Measurements from ENCODE around the gene FGD4.
A peak's percentile ranks its signal among the peaks of the same experiment; 100 is the strongest.

FGD4 gene

DNA sequence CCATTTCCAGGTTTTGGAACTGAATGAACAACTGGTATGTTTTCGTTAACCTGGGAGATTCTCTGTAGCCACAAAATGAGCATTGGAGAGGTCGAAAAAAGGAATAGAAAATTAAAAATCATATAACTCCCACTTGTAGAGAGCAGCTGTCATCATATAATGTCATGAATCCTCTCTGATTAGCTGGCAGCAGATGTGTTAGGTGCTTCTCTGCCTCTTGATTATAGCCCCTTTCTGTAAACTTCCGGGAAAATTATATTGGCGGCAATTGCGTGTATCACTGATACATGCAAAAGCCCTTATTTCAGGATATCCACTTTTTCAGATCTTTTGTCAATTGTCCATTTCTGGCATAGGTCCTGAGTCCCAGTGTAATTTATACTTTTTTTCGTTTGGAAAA is 31.7 kb downstream of the FGD4 start:
- Mint-ChIP-seq H3K4me3 (no peak overlapping the region), H3K4me1 (no peaks in the 10 kb centered on the region), H3K27me3 (peaks cover 18 to 23% of the 10 kb centered on the region in 2 donors), H3K9me3 (peaks cover 20 to 23% of the 10 kb centered on the region in 2 donors), H3K36me3 (peaks cover 5 to 16% of the 10 kb centered on the region in 2 donors), H3K27ac (no peak overlapping the region)
- DNase-seq (no peak), ATAC-seq (replicated peaks) (no peak)

DNA sequence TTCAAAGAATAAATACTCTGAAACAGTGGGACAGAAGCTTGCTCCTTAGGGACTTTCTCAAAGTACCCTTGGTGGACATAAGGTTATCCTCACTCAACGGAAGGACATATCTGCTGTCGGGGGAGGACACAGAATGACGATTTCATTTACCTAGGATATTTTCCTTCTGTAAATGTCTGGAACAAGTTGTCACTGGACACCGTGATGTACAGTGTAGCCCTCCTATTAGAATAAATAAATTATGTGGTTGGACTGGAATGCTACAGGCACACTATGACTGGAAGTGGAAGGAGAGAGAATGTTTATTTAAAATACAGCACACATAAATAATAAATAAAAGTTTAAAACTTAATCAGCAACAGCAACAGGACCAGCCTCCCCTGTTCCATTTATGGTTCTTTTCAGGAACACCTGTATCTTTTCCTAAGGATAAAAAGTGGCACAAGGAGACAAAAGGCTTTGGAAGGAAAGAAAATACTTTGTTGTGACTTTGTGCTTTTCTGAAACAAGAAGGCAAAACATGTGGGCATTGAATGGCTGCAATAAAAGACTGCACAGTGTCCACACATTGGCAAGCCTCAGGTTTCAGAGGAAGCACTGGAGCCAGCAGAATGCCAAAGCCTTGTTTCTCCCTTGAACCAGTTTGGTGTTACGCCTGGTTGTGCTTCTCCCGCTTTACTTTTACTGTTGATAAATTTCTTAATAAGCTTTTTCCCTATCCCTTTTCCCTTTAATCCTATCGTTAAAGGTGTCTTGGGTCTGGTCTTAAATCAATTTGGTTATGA is 36.8 kb downstream of the FGD4 start:
- DNase-seq (no peak), ATAC-seq (replicated peaks) (no peak)
- H3K4me3 Mint-ChIP-seq = no peak overlapping the region

DNA sequence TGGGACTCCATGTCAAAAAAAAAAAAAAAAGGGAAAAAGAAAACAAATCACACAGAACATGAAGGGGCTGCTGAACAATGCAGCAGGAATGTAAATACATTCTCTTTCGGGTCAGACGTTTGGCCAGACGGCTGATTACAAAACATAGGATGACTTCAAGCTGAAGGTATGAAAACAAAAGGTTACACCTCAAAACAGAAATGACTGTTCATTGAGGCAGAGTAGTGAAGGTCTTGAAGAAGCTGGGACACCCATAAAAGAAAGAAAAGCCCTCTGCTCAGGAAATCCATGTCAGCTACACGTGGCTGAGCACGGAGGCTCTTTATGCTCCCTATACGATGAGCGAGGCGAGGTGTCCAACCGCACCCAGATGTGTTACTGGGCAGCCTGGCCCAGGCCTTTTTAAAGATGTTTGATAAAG is 37.7 kb downstream of the FGD4 start:
- no peaks in the 10 kb centered on the region for H3K4me1 Mint-ChIP-seq
- H3K9me3 Mint-ChIP-seq = no peaks in the 10 kb centered on the region
- no peak overlapping the region for H3K4me3 Mint-ChIP-seq
- ATAC-seq (replicated peaks) = no peak
- no peak overlapping the region for H3K27ac Mint-ChIP-seq
- no peaks in the 10 kb centered on the region for H3K27me3 Mint-ChIP-seq
- H3K36me3 Mint-ChIP-seq = no peaks in the 10 kb centered on the region
- DNase-seq = no peak

More for the DNA sequence above, 36.8 kb downstream of the FGD4 start:
- no peaks in the 10 kb centered on the region for H3K9me3 Mint-ChIP-seq
- H3K36me3 Mint-ChIP-seq = no peaks in the 10 kb centered on the region
- H3K27ac Mint-ChIP-seq = no peak overlapping the region
- H3K4me1 Mint-ChIP-seq = no peaks in the 10 kb centered on the region
- no peaks in the 10 kb centered on the region for H3K27me3 Mint-ChIP-seq

DNA sequence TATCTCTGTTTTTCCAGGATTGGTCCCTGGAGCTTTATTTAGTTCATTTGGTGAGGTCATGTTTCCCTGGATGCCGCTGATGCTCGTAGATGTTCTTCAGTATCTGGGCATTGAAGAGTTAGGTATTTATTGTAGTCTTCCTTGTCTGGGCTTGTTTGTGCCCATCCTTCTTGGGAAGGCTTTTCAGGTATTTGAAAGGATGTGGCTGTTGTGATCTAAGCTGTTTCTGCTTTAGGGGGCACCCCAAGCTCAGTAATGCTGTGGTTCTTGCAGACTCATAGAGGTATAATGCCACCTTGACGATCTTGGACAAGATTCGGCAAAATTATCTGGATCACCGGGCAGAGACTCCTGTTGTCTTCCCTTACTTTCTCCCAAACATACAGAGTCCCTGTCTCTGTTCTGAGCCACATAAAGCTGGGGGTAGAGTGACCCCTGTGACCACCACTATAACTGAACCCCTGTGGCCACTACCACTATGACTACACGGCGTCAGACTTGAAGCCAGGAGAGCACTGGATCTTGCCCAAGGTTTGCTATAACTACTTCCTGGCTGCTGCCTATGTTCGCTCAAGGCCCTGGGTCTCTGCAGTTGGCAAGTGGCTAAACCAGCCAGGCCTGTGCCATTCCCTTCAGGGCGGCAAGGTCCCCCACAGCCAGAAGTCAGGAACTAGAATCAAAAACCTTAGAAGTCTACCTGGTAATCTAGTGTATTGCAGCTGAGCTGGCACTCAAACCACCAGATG is 40.9 kb downstream of the FGD4 start:
- Mint-ChIP-seq H3K4me1 (no peaks in the 10 kb centered on the region), H3K27ac (no peak overlapping the region), H3K9me3 (no peaks in the 10 kb centered on the region), H3K27me3 (no peaks in the 10 kb centered on the region), H3K4me3 (no peak overlapping the region), H3K36me3 (no peaks in the 10 kb centered on the region)
- ATAC-seq (replicated peaks) = no peak
- DNase-seq = no peak

DNA sequence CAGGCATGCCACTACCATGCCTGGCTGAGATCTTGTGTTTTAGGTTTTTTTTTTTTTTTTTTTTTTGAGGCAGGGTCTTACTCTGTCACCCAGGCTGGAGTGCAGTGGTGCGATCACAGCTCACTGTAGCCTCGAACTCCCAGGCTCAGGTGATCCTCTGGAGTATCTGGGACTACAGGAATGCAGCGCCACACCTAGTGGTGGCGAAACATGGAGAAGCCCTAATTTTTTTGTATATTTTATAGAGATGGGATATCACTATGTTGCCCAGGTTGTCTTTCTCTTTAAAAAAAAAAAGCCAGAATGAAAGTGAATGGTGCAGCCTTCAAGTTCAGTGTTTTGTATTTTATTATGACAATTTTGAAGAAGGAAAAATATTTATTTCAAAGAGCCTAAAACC is 44.1 kb downstream of the FGD4 start:
- peaks cover under 1 to 7% of the 10 kb centered on the region in 2 donors for H3K4me1 Mint-ChIP-seq
- no peaks in the 10 kb centered on the region for H3K27me3 Mint-ChIP-seq
- H3K36me3 Mint-ChIP-seq = no peaks in the 10 kb centered on the region
- no peak overlapping the region for H3K4me3 Mint-ChIP-seq
- DNase-seq (no peak), ATAC-seq (replicated peaks) (no peak)
- no peak overlapping the region for H3K27ac Mint-ChIP-seq
- no peaks in the 10 kb centered on the region for H3K9me3 Mint-ChIP-seq

DNA sequence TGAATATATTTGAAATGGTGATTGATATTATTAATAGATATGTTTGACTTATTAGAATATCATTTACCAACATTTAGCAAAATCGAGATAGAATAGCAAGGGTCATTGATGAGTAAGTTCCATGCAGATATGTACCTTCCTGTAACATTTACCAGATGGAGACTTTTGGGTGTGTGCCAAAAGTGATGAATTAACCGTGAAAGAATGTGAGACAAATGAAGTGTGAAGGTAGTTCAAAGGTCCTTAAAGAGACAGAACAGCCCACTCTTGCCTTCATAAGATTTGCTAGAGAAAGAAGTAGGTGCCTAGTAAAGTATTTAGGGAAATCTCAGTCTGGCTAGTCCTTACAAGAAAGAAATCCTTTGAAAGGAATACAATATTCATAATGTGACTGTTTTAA is 45.5 kb downstream of the FGD4 start:
- Mint-ChIP-seq H3K27ac (no peak overlapping the region), H3K36me3 (no peaks in the 10 kb centered on the region), H3K27me3 (no peaks in the 10 kb centered on the region), H3K4me1 (peaks cover 3 to 10% of the 10 kb centered on the region in 2 donors), H3K9me3 (no peaks in the 10 kb centered on the region), H3K4me3 (no peak overlapping the region)
- DNase-seq (no peak), ATAC-seq (replicated peaks) (no peak)

DNA sequence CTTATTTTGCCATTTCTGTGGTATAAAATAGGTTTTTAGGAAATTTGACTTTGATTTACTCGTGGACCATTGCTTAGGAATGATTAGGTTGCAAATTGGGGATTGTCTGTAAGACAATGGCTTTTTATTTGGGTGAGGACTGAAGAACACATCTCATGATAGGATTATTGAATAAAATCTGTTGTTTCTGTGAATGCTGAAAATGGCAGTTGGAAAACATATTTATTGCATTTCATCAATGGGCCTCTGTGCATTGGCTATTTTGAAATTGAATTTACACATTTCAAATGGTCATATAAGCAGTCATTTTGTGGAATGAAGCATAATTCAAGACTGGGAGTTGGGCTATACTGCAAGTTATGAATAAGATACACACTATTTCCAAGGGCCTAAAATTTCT is 46.0 kb downstream of the FGD4 start:
- no peak overlapping the region for H3K4me3 Mint-ChIP-seq
- H3K27me3 Mint-ChIP-seq = no peaks in the 10 kb centered on the region
- no peaks in the 10 kb centered on the region for H3K9me3 Mint-ChIP-seq
- no peak for ATAC-seq (replicated peaks)
- no peaks in the 10 kb centered on the region for H3K36me3 Mint-ChIP-seq
- H3K4me1 Mint-ChIP-seq = peaks cover 3 to 10% of the 10 kb centered on the region in 2 donors
- no peak overlapping the region for H3K27ac Mint-ChIP-seq
- DNase-seq = no peak

DNA sequence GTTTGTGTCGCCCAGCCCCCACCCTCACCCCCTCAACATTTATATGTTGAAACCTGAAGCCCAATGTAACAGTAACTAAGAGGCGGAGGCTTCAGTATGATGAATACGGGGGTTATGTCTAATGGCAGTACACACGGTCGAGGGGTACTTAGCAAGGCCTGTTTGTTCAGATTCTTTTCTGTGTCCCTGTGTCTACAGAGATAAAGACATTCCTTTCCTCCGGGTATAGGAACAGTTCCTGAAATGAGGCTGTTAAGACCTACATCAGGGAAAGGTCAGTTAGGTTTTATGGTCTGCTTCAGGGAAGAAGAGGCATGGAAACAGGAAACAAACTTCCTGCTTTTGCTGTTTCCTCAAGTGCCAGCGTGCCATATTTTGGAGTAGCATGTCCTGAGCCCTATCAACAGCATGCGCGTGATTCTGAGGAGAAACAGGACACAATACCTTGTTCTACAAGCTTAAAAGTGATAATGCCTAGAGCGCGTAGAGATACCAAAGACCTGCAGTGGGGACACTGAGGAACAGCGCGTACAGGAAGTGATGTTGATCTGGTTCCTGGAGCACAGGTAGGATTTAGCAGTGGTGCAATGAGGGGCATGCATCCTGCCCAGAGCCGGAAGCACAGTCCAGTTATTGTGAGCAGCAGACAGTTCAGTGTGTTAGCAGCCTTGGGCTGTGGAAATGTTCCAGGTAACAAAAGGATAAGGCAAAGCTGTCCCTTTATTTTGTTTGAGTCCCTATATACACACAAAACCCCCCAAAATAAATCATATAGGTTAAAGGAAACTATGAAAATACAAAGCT is 47.2 kb downstream of the FGD4 start:
- DNase-seq (no peak), ATAC-seq (replicated peaks) (no peak)
- H3K4me1 Mint-ChIP-seq = peaks cover 3 to 10% of the 10 kb centered on the region in 2 donors
- H3K27me3 Mint-ChIP-seq = no peaks in the 10 kb centered on the region
- no peaks in the 10 kb centered on the region for H3K9me3 Mint-ChIP-seq
- H3K36me3 Mint-ChIP-seq = no peaks in the 10 kb centered on the region
- no peak overlapping the region for H3K4me3 Mint-ChIP-seq
- H3K27ac Mint-ChIP-seq = no peak overlapping the region

DNA sequence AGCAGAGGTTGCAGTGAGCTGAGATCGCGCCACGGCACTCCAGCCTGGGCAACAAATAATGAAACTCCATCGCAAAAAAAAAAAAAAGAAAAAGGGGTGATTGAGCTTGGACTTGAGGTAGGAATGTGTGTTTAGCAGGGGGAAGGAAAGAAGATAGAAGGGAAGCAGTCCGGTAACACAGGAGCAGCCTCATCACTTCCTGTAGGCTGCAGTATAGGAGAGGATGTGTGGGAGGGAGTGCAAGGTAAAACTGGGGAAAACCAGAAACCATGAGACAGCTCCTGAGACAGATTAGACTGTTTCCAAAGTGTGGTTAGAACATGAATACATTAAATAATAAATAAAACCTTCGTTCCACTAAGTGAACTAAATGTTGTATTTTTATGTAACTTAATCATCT is 49.2 kb downstream of the FGD4 start:
- peaks cover 3 to 10% of the 10 kb centered on the region in 2 donors for H3K4me1 Mint-ChIP-seq
- DNase-seq (no peak), ATAC-seq (replicated peaks) (peak in 1 of 2 donors; percentile 45)
- H3K9me3 Mint-ChIP-seq = no peaks in the 10 kb centered on the region
- H3K27me3 Mint-ChIP-seq = no peaks in the 10 kb centered on the region
- H3K36me3 Mint-ChIP-seq = no peaks in the 10 kb centered on the region
- no peak overlapping the region for H3K27ac Mint-ChIP-seq
- no peak overlapping the region for H3K4me3 Mint-ChIP-seq

DNA sequence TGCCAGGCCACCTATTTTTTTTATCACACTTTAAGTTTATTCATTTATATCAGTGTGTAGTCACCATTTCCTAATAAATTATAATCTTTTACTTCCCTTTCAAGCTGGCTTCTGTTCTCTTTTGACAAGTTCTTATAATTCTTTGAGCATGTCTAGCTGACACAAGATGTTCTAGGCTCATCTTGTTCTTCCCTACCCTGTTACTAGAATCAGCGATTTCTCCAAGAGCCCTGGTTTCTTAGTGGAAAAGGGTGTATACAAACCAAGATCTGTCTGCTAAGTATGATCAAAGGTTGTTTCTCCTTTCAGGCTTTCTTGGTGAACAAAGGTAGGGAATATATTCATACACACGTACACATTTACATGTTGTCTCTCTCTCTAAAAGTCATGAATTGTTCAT is 51.0 kb downstream of the FGD4 start:
- Mint-ChIP-seq H3K27me3 (no peaks in the 10 kb centered on the region), H3K4me3 (no peak overlapping the region), H3K9me3 (no peaks in the 10 kb centered on the region)

DNA sequence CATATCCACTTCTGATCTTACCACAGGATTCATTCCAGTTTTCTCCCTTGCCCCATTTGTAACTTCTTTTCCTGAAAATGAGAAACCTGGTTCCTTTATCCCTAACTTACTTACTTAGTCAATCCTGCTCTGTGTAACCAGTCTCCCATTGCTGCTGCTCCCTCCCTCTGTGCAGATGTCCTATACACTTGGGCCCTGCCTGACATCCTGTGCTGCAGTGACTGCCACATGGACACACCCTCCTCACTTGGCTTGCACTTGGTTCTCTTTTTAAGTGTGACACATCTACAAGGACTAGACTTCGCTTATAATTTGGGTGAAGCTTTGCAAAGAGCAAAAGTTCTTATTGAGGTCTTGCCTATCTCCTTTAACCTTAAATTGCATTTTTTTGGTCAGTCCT is 51.4 kb downstream of the FGD4 start:
- no peak overlapping the region for H3K4me3 Mint-ChIP-seq
- peaks cover 5 to 10% of the 10 kb centered on the region in 2 donors for H3K4me1 Mint-ChIP-seq
- no peak for ATAC-seq (replicated peaks)
- no peak overlapping the region for H3K27ac Mint-ChIP-seq
- H3K9me3 Mint-ChIP-seq = no peaks in the 10 kb centered on the region
- no peaks in the 10 kb centered on the region for H3K27me3 Mint-ChIP-seq
- H3K36me3 Mint-ChIP-seq = no peaks in the 10 kb centered on the region
- no peak for DNase-seq

More for the DNA sequence above, 51.0 kb downstream of the FGD4 start:
- Mint-ChIP-seq H3K4me1 (peaks cover 4 to 10% of the 10 kb centered on the region in 2 donors), H3K27ac (no peak overlapping the region), H3K36me3 (no peaks in the 10 kb centered on the region)
- DNase-seq (no peak), ATAC-seq (replicated peaks) (no peak)

DNA sequence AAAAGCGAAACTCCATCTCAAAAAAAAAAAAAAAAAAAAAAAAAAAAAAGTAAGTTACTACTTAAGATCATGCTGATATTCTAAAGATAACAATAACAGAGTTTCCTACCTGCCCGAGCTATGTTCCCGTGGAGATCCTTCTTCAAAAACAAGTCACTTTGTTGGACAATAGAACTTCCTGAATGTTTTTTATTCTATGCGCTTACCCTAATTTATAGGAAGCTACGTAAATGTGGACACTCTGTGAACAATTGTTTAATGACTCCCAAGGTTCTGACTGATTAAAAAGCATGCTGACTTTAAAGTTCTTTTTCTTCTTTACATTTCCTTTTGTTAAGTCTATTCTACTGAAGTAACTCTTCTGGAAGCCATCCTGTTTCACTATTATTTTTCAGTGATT is 52.5 kb downstream of the FGD4 start:
- no peak overlapping the region for H3K4me3 Mint-ChIP-seq
- H3K9me3 Mint-ChIP-seq = no peaks in the 10 kb centered on the region
- H3K27me3 Mint-ChIP-seq = no peaks in the 10 kb centered on the region
- peaks cover 6 to 10% of the 10 kb centered on the region in 2 donors for H3K4me1 Mint-ChIP-seq
- H3K36me3 Mint-ChIP-seq = no peaks in the 10 kb centered on the region
- DNase-seq = no peak
- no peak overlapping the region for H3K27ac Mint-ChIP-seq
- ATAC-seq (replicated peaks) = no peak

DNA sequence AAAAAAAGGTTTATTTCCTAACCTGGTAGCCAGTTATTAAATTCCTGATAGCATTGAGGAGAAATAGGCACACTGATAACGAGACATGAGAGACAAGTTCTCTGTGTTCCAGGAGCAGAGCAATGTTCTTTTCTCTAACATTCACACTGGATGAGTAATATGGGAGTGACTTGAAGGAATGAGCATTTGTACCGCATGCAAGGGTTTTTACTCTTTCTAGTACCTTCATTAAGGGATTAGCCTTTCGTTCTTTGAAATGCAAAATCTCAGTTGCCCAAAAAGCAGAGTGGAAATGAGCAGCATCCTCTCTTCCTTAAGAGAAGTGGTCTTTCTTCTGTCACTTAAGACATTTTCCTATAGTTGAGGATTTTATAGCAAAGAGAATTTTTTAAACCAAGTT is 54.7 kb downstream of the FGD4 start:
- DNase-seq (no peak), ATAC-seq (replicated peaks) (no peak)
- peaks cover 0 to 4% of the 10 kb centered on the region in 2 donors for H3K4me1 Mint-ChIP-seq
- no peaks in the 10 kb centered on the region for H3K27me3 Mint-ChIP-seq
- no peaks in the 10 kb centered on the region for H3K9me3 Mint-ChIP-seq
- H3K36me3 Mint-ChIP-seq = no peaks in the 10 kb centered on the region
- no peak overlapping the region for H3K27ac Mint-ChIP-seq
- H3K4me3 Mint-ChIP-seq = no peak overlapping the region

DNA sequence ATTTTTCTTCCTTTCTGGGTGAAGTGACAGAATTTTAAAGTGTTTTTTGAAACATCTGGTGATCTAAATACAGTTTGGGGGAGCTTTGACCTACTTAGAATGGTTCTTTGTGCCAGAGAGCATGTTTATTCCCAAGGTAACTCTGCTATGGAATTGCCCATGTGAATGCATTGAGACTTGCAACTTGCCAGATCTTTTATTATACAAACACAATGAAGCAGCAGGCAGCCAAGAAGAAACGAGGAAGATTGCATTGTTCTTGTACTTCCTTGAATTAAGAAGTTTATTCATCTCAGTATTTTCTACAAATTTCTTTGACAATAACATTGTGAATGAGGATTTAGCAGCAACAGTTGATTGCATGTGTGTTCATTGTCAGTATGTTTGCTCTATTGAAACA is 55.5 kb downstream of the FGD4 start:
- H3K9me3 Mint-ChIP-seq = no peaks in the 10 kb centered on the region
- DNase-seq = no peak
- H3K27me3 Mint-ChIP-seq = no peaks in the 10 kb centered on the region
- H3K4me3 Mint-ChIP-seq = no peak overlapping the region
- H3K27ac Mint-ChIP-seq = no peak overlapping the region
- ATAC-seq (replicated peaks) = no peak
- peaks cover 0 to 4% of the 10 kb centered on the region in 2 donors for H3K4me1 Mint-ChIP-seq
- H3K36me3 Mint-ChIP-seq = no peaks in the 10 kb centered on the region

Data from stimulated activated naive B cell treated with anti-CD40 and anti-IgM and Interleukin-4, amounts not matched to agents 10 μg/mL and 1 μg/mL and 100 μg/mL, for 72 hours (primary cell).